Trophoblast cell (in vitro differentiated cells and primary cell): ENCODE measurements around the gene C1orf74.

ENCODE experiments used
- DNase-seq, 2 donors: peaks; one replicate each; pipeline ENCODE4 v3.0.0-alpha.2; 2016
- H2AFZ ChIP-seq: 2 replicates; pipeline ENCODE4 v1.6.1; 2013; ENCODE audit warnings: low read length, moderate library complexity, mild to moderate bottlenecking; ENCODE audit not compliant: insufficient read depth, poor library complexity
- H2AK5ac ChIP-seq: 2 replicates; pipeline ENCODE4 v1.6.1; 2013; ENCODE audit warnings: mild to moderate bottlenecking, low read length
- H2BK120ac ChIP-seq: 2 replicates; pipeline ENCODE4 v1.6.1; 2013; ENCODE audit warnings: low read length, mild to moderate bottlenecking, moderate library complexity; ENCODE audit not compliant: insufficient read depth, poor library complexity
- H2BK12ac ChIP-seq: 2 replicates; pipeline ENCODE4 v1.6.1; 2013; ENCODE audit warnings: mild to moderate bottlenecking, low read length, moderate library complexity
- H2BK5ac ChIP-seq: 2 replicates; pipeline ENCODE4 v1.6.1; 2013; ENCODE audit warnings: low read length, low read depth, moderate library complexity, mild to moderate bottlenecking; ENCODE audit not compliant: poor library complexity
- H3K14ac ChIP-seq: 2 replicates; pipeline ENCODE4 v1.6.1; 2013; ENCODE audit warnings: mild to moderate bottlenecking, low read length
- H3K18ac ChIP-seq: 2 replicates; pipeline ENCODE4 v1.6.1; 2013; ENCODE audit warnings: mild to moderate bottlenecking, low read length
- H3K23ac ChIP-seq: 2 replicates; pipeline ENCODE4 v1.6.1; 2013; ENCODE audit warnings: low read length
- H3K27ac ChIP-seq: 2 replicates; pipeline ENCODE4 v1.5.1; 2013; ENCODE audit warnings: low read depth, mild to moderate bottlenecking, inconsistent platforms, low read length, moderate library complexity
- H3K27me3 ChIP-seq: 2 replicates; pipeline ENCODE4 v1.6.1; 2013; ENCODE audit warnings: inconsistent platforms, mild to moderate bottlenecking, low read length, moderate library complexity; ENCODE audit not compliant: insufficient read depth
- H3K36me3 ChIP-seq, 2 experiments: 1 replicate in 1 of 2; 2 replicates in 1 of 2; pipeline ENCODE4 v1.6.1; 2013; ENCODE audit warnings: low read length in 2 of 2, mild to moderate bottlenecking in 2 of 2, moderate library complexity in 1 of 2; ENCODE audit not compliant: insufficient read depth in 2 of 2, control insufficient read depth in 1 of 2
- H3K4ac ChIP-seq: 2 replicates; pipeline ENCODE4 v1.6.1; 2013; ENCODE audit warnings: low read depth, mild to moderate bottlenecking, low read length, moderate library complexity
- H3K4me1 ChIP-seq, 2 experiments: 1 replicate in 1 of 2; 2 replicates in 1 of 2; pipeline ENCODE4 v1.6.1; 2013; ENCODE audit warnings: low read length in 2 of 2, mild to moderate bottlenecking in 2 of 2, moderate library complexity in 1 of 2; ENCODE audit not compliant: insufficient read depth in 2 of 2, control insufficient read depth in 1 of 2
- H3K4me2 ChIP-seq: 2 replicates; pipeline ENCODE4 v1.6.1; 2013; ENCODE audit warnings: inconsistent platforms, mild to moderate bottlenecking, low read length, moderate library complexity
- H3K4me3 ChIP-seq: 2 replicates; pipeline ENCODE4 v1.5.1; 2013; ENCODE audit warnings: mild to moderate bottlenecking, low read depth, low read length, inconsistent platforms
- H3K79me1 ChIP-seq: one replicate; pipeline ENCODE4 v1.6.1; 2013; ENCODE audit warnings: low read length
- H3K79me2 ChIP-seq: 2 replicates; pipeline ENCODE4 v1.6.1; 2013; ENCODE audit warnings: low read length, mild to moderate bottlenecking; ENCODE audit not compliant: control insufficient read depth, insufficient read depth, poor library complexity
- H3K9ac ChIP-seq: 2 replicates; pipeline ENCODE4 v1.6.1; 2013; ENCODE audit warnings: mild to moderate bottlenecking, low read length
- H3K9me3 ChIP-seq: 2 replicates; pipeline ENCODE4 v1.6.1; 2013; ENCODE audit warnings: low read depth, mild to moderate bottlenecking, control low read depth, inconsistent platforms, low read length; ENCODE audit not compliant: insufficient read depth
- H4K12ac ChIP-seq: 2 replicates; pipeline ENCODE4 v1.6.1; 2013; ENCODE audit warnings: low read depth, mild to moderate bottlenecking, low read length, moderate library complexity
- H4K8ac ChIP-seq: 2 replicates; pipeline ENCODE4 v1.6.1; 2013; ENCODE audit warnings: low read depth, mild to moderate bottlenecking, low read length, moderate library complexity
- H4K91ac ChIP-seq: one replicate; pipeline ENCODE4 v1.6.1; 2013; ENCODE audit warnings: low read depth, mild to moderate bottlenecking, low read length, moderate library complexity
- WGBS: extraction: QIAGEN DNeasy Blood & Tissue Kit; methylation state at CpG from one replicate; pipeline ENCODE4 v1.1.7; 2013; ENCODE audit warnings: missing lambda C conversion rate; ENCODE audit not compliant: insufficient read length, insufficient coverage; ENCODE audit errors: extremely low coverage; 5-methylcytosine and 5-hydroxymethylcytosine counted together

Gene C1orf74

GRCh38 chr1:209770636-209771415, 13.5 kb downstream of the C1orf74 start:
- Histone ChIP-seq H3K9ac (peak overlapping the region; percentile 8), H3K4ac (no peak overlapping the region), H2BK12ac (no peak overlapping the region), H3K4me2 (no peak overlapping the region), H3K27me3 (no peaks in the 10 kb centered on the region), H4K12ac (no peak overlapping the region), H4K8ac (no peak overlapping the region), H3K79me2 (peaks cover 2% of the 10 kb centered on the region), H3K14ac (no peak overlapping the region), H3K23ac (peak overlapping the region; percentile 86), H3K9me3 (peaks cover 14% of the 10 kb centered on the region), H3K4me3 (peak overlapping the region; percentile 58), H3K18ac (no peak overlapping the region), H2AK5ac (no peak overlapping the region), H3K4me1 (peaks cover 20 to 23% of the 10 kb centered on the region in 2 experiments), H4K91ac (no peak overlapping the region), H3K27ac (no peak overlapping the region), H3K36me3 (peaks cover 0 to 2% of the 10 kb centered on the region in 2 experiments), H3K79me1 (peaks cover 19% of the 10 kb centered on the region), H2AFZ (no peak overlapping the region), H2BK5ac (no peak overlapping the region), H2BK120ac (no peak overlapping the region)
- WGBS, result no CpG with 5 or more reads among the region's 17 CpGs
- DNase-seq, result no peak

- peaks cover 20 to 23% of the 10 kb centered on the region in 2 experiments for H3K4me1 ChIP-seq
- peak overlapping the region; percentile 24 for H2AK5ac ChIP-seq
- no peak overlapping the region for H3K9ac ChIP-seq
- peaks cover 2% of the 10 kb centered on the region for H3K79me2 ChIP-seq
- peak overlapping the region; percentile 87 for H4K8ac ChIP-seq
- H3K27ac ChIP-seq, result peak overlapping the region; percentile 97
- H4K91ac ChIP-seq, result peak overlapping the region; percentile 97
- H2BK120ac ChIP-seq, result peak overlapping the region; percentile 85
- no peaks in the 10 kb centered on the region for H3K27me3 ChIP-seq
- peaks cover 0 to 2% of the 10 kb centered on the region in 2 experiments for H3K36me3 ChIP-seq
- peak overlapping the region; percentile 77 for H2BK12ac ChIP-seq
- H3K4me2 ChIP-seq, result peak overlapping the region; percentile 33
- DNase-seq, result no peak
- H3K4me3 ChIP-seq, result peak overlapping the region; percentile 55
- peak overlapping the region; percentile 76 for H3K14ac ChIP-seq
- peak overlapping the region; percentile 91 for H3K18ac ChIP-seq
- WGBS, result no CpG with 5 or more reads among the region's 7 CpGs
- H3K23ac ChIP-seq, result no peak overlapping the region
- peaks cover 19% of the 10 kb centered on the region for H3K79me1 ChIP-seq
- no peak overlapping the region for H2AFZ ChIP-seq
- H4K12ac ChIP-seq, result peak overlapping the region; percentile 46
- H2BK5ac ChIP-seq, result peak overlapping the region; percentile 97
- peaks cover 14% of the 10 kb centered on the region for H3K9me3 ChIP-seq
- H3K4ac ChIP-seq, result peak overlapping the region; percentile 60
Observed at GRCh38 chr1:209769971-209770370, 14.4 kb downstream of the C1orf74 start.

- Histone ChIP-seq H3K9ac (no peak overlapping the region), H3K27me3 (no peaks in the 10 kb centered on the region), H4K91ac (peak overlapping the region; percentile 97), H2BK120ac (peak overlapping the region; percentile 85), H4K12ac (peak overlapping the region; percentile 46), H3K4me2 (peak overlapping the region; percentile 33), H2AK5ac (no peak overlapping the region), H3K14ac (peak overlapping the region; percentile 76), H2AFZ (peak overlapping the region; percentile 62), H4K8ac (peak overlapping the region; percentile 87), H3K18ac (peak overlapping the region; percentile 91), H3K4me3 (no peak overlapping the region), H3K4me1 (peaks cover 20 to 23% of the 10 kb centered on the region in 2 experiments), H3K23ac (no peak overlapping the region), H3K79me2 (peaks cover 2% of the 10 kb centered on the region), H3K36me3 (peaks cover 0 to 2% of the 10 kb centered on the region in 2 experiments), H2BK5ac (peak overlapping the region; percentile 97), H3K4ac (peak overlapping the region; percentile 60), H3K27ac (peak overlapping the region; percentile 97), H2BK12ac (peak overlapping the region; percentile 77), H3K9me3 (peaks cover 14% of the 10 kb centered on the region), H3K79me1 (peaks cover 19% of the 10 kb centered on the region)
- no CpG with 5 or more reads among the region's 13 CpGs for WGBS
- DNase-seq, result peak in 1 of 2 donors; percentile 17
Observed at GRCh38 chr1:209769171-209769904, 15.0 kb downstream of the C1orf74 start.

- Histone ChIP-seq H3K4me3 (no peak overlapping the region), H3K79me2 (peaks cover 2% of the 10 kb centered on the region), H3K79me1 (peaks cover 19% of the 10 kb centered on the region), H4K91ac (peak overlapping the region; percentile 64), H4K12ac (no peak overlapping the region), H3K9ac (no peak overlapping the region), H2BK5ac (peak overlapping the region; percentile 56), H3K14ac (peak overlapping the region; percentile 14), H2AFZ (peak overlapping the region; percentile 47), H3K18ac (peak overlapping the region; percentile 24), H4K8ac (peak overlapping the region; percentile 83), H3K4ac (peak overlapping the region; percentile 1), H3K4me1 (peaks cover 20 to 23% of the 10 kb centered on the region in 2 experiments), H3K27ac (peak overlapping the region; percentile 97), H2BK12ac (peak overlapping the region; percentile 71), H3K9me3 (peaks cover 14% of the 10 kb centered on the region), H2AK5ac (peak overlapping the region; percentile 4), H3K23ac (no peak overlapping the region), H3K36me3 (peaks cover 0 to 2% of the 10 kb centered on the region in 2 experiments), H3K27me3 (no peaks in the 10 kb centered on the region), H2BK120ac (peak overlapping the region; percentile 16), H3K4me2 (no peak overlapping the region)
- no peak for DNase-seq
- WGBS, result no CpG with 5 or more reads among the region's 9 CpGs
Observed at GRCh38 chr1:209768354-209768774, 16.0 kb downstream of the C1orf74 start.
